SH-SY5Y (cell line): ENCODE results near the gene CMSS1.

ENCODE experiments used
- GATA2 ChIP-seq: IDR thresholded peaks from 2 replicates; pipeline ENCODE4 v1.6.1; 2011; ENCODE audit warnings: mild to moderate bottlenecking, low read depth, low read length
- GATA3 ChIP-seq: IDR thresholded peaks from 2 replicates; pipeline ENCODE4 v1.6.1; 2011; ENCODE audit warnings: low read depth, mild to moderate bottlenecking, low read length, moderate library complexity

DNA sequence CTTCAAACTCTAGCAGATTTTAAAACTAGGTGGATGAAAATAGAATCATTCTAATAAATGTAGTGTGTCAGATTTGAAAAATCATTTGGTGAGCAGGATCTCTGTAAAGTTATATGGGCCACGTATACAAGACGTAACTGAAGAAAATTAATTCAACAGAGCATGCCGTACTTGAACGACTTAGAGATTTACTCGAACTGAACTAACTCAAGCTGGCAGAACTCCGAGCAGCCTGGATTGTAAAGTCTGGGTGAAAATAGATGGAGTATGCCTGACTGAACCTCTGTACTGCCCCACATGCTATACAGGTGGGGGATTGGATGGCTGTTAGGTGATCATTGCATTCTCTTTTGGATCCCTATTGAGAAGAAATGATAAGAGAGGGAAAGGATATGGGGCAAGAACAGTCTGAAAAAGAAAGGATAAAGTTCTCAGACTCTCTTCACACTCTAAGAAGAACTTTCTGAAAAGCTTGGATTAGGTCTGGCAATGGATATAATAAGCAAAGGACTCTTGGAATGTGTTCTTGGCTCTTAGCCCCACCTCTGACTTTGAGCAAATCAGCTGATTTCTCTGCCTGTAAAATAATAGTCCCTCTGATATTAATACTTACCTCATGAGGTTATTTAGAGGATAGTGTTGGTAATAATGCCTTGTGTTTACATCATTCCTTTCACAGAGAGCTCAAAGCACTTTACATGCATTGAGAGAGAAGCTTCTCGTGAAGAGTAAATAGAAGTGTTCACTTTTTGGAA is 149.2 kb downstream of the CMSS1 start:
- no peak for TF ChIP-seq GATA3
- TF ChIP-seq GATA2 = no peak
